Hematopoietic multipotent progenitor cell treated with erythropoietin and hydrocortisone succinate and interleukin-3 and kit ligand, for 4 days (in vitro differentiated cells): ENCODE data around the gene TOP3A.

ENCODE experiments used
- DNase-seq: peaks from one replicate; pipeline ENCODE4 v3.0.0-alpha.2; 2015

Gene TOP3A

GRCh38 chr17:18252160-18252559 lies 62.6 kb downstream of the TOP3A start:
- no peak for DNase-seq

- no peak for DNase-seq
These were observed 63.6 kb downstream of the TOP3A start for GRCh38 chr17:18251204-18251603.

GRCh38 chr17:18250708-18251107 lies 64.1 kb downstream of the TOP3A start:
- DNase-seq: no peak

GRCh38 chr17:18250259-18250658 lies 64.5 kb downstream of the TOP3A start:
- DNase-seq: no peak

- no peak for DNase-seq
These were observed 66.0 kb downstream of the TOP3A start for GRCh38 chr17:18248811-18249210.

GRCh38 chr17:18248300-18248731 lies 66.5 kb downstream of the TOP3A start:
- peak; percentile 89 for DNase-seq

GRCh38 chr17:18247613-18248001 lies 67.2 kb downstream of the TOP3A start:
- DNase-seq: no peak

- DNase-seq: peak; percentile 84
These were observed 67.7 kb downstream of the TOP3A start for GRCh38 chr17:18246880-18247612.

- DNase-seq: no peak
These were observed 68.6 kb downstream of the TOP3A start for GRCh38 chr17:18246109-18246725.

- DNase-seq: no peak
These were observed 69.6 kb downstream of the TOP3A start for GRCh38 chr17:18245038-18245776.

GRCh38 chr17:18241229-18241871 lies 73.4 kb downstream of the TOP3A start:
- DNase-seq: no peak

GRCh38 chr17:18240449-18240848 lies 74.3 kb downstream of the TOP3A start:
- no peak for DNase-seq

- DNase-seq: no peak
These were observed 76.5 kb downstream of the TOP3A start for GRCh38 chr17:18238299-18238698.

- no peak for DNase-seq
These were observed 77.3 kb downstream of the TOP3A start for GRCh38 chr17:18237461-18237860.

GRCh38 chr17:18236494-18236893 lies 78.3 kb downstream of the TOP3A start:
- DNase-seq: no peak

GRCh38 chr17:18235743-18236256 lies 79.0 kb downstream of the TOP3A start:
- DNase-seq: no peak

- no peak for DNase-seq
These were observed 79.9 kb downstream of the TOP3A start for GRCh38 chr17:18234853-18235380.

- no peak for DNase-seq
These were observed 80.8 kb downstream of the TOP3A start for GRCh38 chr17:18233803-18234518.

GRCh38 chr17:18231164-18231563 lies 83.6 kb downstream of the TOP3A start:
- no peak for DNase-seq

- no peak for DNase-seq
These were observed 84.3 kb downstream of the TOP3A start for GRCh38 chr17:18230288-18231141.

- no peak for DNase-seq
These were observed 85.0 kb downstream of the TOP3A start for GRCh38 chr17:18229771-18230170.
